Bronchus fibroblast of lung (primary cell): ENCODE measurements around the gene DLGAP4. TPM values are rescaled to one million over a fixed set of nuclear protein-coding genes. Genes with fewer than 3 reads are reported as not detected.

Experiments
- total RNA-seq: library from RNA; depleted of rRNA; stranded (reverse); fragments of >200 nt; gene quantifications from 2 replicates; pipeline ENCODE4 v1.2.3, GENCODE V29; 2015

The DLGAP4 gene, protein sequence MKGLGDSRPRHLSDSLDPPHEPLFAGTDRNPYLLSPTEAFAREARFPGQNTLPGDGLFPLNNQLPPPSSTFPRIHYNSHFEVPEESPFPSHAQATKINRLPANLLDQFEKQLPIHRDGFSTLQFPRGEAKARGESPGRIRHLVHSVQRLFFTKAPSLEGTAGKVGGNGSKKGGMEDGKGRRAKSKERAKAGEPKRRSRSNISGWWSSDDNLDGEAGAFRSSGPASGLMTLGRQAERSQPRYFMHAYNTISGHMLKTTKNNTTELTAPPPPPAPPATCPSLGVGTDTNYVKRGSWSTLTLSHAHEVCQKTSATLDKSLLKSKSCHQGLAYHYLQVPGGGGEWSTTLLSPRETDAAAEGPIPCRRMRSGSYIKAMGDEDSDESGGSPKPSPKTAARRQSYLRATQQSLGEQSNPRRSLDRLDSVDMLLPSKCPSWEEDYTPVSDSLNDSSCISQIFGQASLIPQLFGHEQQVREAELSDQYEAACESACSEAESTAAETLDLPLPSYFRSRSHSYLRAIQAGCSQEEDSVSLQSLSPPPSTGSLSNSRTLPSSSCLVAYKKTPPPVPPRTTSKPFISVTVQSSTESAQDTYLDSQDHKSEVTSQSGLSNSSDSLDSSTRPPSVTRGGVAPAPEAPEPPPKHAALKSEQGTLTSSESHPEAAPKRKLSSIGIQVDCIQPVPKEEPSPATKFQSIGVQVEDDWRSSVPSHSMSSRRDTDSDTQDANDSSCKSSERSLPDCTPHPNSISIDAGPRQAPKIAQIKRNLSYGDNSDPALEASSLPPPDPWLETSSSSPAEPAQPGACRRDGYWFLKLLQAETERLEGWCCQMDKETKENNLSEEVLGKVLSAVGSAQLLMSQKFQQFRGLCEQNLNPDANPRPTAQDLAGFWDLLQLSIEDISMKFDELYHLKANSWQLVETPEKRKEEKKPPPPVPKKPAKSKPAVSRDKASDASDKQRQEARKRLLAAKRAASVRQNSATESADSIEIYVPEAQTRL
- total RNA-seq = 18.8 and 19.5 TPM in 2 replicates

GRCh38 chr20:36305602-36306551, at the start of gene DLGAP4:
Gene DLGAP4 (plus strand): TSS chr20:36306339. CDS start chr20:36431718, 125,379 bp downstream.

DNA sequence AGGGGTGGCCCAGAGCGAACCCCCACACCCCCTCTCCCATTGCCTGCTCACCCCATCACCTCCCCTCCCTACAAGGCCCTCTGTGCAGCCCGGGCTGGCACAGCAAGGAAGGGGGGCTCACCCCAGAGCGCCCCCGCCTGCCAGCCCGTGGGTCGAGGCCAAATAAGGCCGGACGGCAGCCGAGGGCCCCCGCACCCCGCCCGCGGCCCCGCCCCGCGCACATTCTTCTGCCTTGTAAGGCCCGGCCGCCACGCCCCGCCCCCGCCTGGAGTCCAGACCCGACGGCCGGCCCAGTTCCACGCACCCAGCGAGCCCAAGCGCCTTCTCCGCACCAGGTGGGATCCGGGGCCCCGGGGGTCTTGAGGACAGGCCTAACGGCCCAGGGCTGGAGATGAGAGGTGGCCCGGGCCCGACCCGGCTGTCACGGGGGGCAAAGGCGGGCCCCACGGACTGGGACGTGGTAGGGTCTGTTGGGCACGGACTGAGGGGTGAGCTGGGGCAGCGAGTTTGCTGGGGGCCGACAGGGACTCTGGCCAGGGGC, 235.2 kb downstream of the DLGAP4 start, which contains the start of gene MYL9:
MYL9 (plus strand) TSS at position 293 of the 541 bp plus-strand sequence. CDS start 3,366 bp downstream, outside the sequence.

DNA sequence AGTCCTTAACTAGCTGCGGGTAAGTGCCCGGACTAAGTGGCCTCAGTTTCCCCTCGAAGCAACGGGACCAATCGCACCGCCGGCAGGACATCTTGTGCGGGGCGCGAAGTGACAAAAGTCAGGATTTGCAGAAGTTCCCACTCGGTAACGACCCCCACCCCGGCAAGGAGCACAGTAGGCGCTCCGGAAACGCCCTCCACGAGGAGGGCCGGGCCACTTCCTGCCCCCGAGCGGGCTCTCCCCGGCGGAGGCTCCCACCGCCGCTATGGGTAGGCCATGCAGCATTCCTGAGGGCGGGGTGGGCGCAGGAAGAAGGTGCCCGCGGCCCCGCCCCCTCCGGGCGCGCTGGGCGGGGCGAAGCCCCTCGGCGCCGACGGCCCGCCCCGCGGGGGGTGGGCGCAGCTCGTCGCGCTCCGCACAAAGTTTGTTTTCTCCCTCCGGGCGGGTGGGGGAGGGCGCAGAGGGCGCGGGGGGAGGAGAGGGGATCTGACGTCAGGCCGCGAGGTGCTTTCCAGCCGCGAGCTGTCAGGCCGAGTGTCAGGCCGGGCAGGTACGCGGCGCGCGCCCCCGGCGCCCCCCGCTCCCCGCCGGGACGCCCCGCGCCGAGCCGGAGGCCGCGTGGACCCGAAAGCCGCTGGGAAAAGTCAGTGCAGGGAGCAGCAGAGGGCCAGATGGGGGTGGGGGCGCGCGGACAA, 267.1 kb downstream of the DLGAP4 start, which contains the start of gene TGIF2:
TGIF2 (plus strand) TSS at position 495 of the 695 bp plus-strand sequence. CDS start 5,178 bp downstream, outside the sequence.

Other genes starting within 250 kb of the DLGAP4 start
- gene EPB41L1, start 151.6 kb upstream of the DLGAP4 start, total RNA-seq = 7.9 and 11.1 TPM in 2 replicates
- gene AAR2, start 69.9 kb upstream of the DLGAP4 start, total RNA-seq = 27.9 and 30.3 TPM in 2 replicates
- gene MYL9, start 235.2 kb downstream of the DLGAP4 start, total RNA-seq = 54.1 and 78.6 TPM in 2 replicates